Measurements from ENCODE around the gene SOBP. TPM values are rescaled to one million over a fixed set of nuclear protein-coding genes. Genes with fewer than 3 reads are reported as not detected.

SOBP gene
- total and polyA plus RNA-seq, 2 donors: 15.3 to 27.7 TPM

DNA sequence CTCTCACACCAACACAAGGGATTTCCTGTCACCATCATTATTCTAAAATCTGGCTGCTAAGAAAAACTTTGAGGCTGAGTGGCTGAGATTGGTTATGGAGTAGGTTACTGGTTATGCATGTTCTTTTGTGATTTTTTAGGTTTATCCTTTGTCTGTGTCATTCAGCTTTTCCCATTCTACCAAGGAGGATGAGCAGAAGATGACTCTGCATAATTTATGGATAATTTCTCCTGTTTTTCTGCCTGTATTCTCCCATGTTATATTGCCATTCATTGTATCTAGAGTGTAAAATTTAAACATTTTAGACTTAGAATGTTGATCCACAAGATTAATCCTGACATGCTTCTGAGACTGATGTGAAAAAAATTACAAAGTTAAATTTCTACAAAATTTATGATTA, 67.8 kb downstream of the SOBP start:
- no peak overlapping the region for H3K27ac ChIP-seq (ENCODE audit: low read depth)
- no peak for DNase-seq (ENCODE audit: extremely low spot score)
- no peak overlapping the region for H3K4me3 ChIP-seq (ENCODE audit: low read depth, low read length)
- no peaks in the 10 kb centered on the region for H3K36me3 ChIP-seq (ENCODE audit: insufficient read depth)
- no peaks in the 10 kb centered on the region for H3K4me1 ChIP-seq (ENCODE audit: insufficient read depth)

- H3K4me1 ChIP-seq (ENCODE audit: insufficient read depth): no peaks in the 10 kb centered on the region
- DNase-seq (ENCODE audit: extremely low spot score): no peak
- H3K27ac ChIP-seq (ENCODE audit: low read depth): peak overlapping the region; percentile 6
- H3K36me3 ChIP-seq (ENCODE audit: insufficient read depth): no peaks in the 10 kb centered on the region
- H3K4me3 ChIP-seq (ENCODE audit: low read depth, low read length): no peak overlapping the region
- 32% methylated on average over 4 of the region's 4 CpGs for WGBS
These were observed 70.7 kb downstream of the SOBP start for GRCh38 chr6:107560657-107561056.

DNA sequence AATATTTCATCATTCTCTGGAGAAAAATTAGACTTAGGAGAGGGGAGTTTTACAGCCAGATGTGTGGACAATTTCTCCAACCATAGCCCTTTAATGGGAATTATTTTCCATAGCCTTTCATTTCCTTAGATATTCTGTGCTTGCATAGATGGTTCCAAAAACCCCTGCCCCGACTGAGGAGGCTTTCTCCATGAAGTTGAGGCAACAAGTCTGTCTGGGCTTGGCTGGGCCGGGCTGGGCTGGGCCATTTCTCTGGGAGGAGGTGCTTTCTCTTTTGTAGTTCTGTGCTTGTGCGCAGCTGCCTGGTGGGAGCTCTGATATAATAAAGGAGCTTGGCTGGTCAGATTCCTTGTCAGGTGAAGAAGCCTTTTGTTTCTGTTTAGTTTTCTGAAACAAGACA, 71.4 kb downstream of the SOBP start:
- H3K4me3 ChIP-seq (ENCODE audit: low read depth, low read length): no peak overlapping the region
- DNase-seq (ENCODE audit: extremely low spot score): no peak
- WGBS: 27% methylated on average over 3 of the region's 3 CpGs

DNA sequence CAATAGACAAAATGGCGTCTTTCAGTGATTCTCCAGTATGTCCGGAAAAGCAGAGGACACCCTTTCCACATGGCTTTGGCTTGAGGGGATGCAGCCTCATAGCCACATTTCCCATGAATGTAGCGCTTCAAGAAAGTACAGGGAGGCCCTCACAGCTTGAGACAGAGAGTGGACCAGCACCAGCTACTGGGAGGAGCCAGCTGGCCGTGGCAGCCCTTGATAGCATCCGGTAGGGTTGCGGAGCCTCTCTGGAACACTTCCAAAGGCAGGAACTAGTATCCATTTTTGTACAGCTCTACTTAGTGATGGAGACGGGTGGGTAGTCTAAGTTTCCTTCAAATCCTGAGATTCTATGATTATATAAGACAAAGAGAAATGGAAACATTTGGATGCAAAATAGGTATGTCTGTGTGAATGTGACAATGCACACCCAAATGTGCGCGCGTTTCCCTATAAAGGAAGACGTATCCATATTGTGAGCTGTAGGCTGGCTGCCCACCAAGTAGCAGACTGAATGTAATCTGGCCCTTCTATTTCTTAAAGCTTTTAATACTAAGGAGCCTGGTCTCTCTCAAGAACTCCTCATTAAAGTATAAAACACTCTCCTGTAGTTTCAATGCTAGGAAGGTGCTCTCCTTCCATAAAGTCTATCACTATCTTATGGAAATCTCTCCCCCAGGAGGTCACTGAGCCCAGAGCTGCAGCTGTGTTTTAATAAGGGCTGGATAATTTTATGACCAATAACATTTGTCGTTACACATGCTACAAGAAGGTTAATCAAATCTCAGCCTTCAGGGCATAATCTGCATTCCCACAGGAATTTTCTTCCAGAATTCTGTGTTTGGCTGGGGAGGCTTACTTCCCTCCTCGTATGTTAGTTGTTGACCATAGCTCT, 74.0 kb downstream of the SOBP start:
- Histone ChIP-seq H3K4me1 (ENCODE audit: insufficient read depth) (no peaks in the 10 kb centered on the region), H3K4me3 (ENCODE audit: low read depth, low read length) (no peak overlapping the region), H3K27ac (ENCODE audit: low read depth) (no peak overlapping the region), H3K36me3 (ENCODE audit: insufficient read depth) (no peaks in the 10 kb centered on the region)
- peak; percentile 15 for DNase-seq (ENCODE audit: extremely low spot score)
- 55% methylated on average over 13 of the region's 13 CpGs for WGBS

More for the DNA sequence above, 71.4 kb downstream of the SOBP start:
- Histone ChIP-seq H3K27ac (ENCODE audit: low read depth) (no peak overlapping the region), H3K36me3 (ENCODE audit: insufficient read depth) (no peaks in the 10 kb centered on the region), H3K4me1 (ENCODE audit: insufficient read depth) (no peaks in the 10 kb centered on the region)

- no peak overlapping the region for H3K27ac ChIP-seq (ENCODE audit: low read depth)
- DNase-seq (ENCODE audit: extremely low spot score): no peak
- WGBS: 28% methylated on average over 4 of the region's 4 CpGs
- no peak overlapping the region for H3K4me3 ChIP-seq (ENCODE audit: low read depth, low read length)
- H3K4me1 ChIP-seq (ENCODE audit: insufficient read depth): no peaks in the 10 kb centered on the region
- no peaks in the 10 kb centered on the region for H3K36me3 ChIP-seq (ENCODE audit: insufficient read depth)
These were observed 74.7 kb downstream of the SOBP start for GRCh38 chr6:107564589-107564951.

DNA sequence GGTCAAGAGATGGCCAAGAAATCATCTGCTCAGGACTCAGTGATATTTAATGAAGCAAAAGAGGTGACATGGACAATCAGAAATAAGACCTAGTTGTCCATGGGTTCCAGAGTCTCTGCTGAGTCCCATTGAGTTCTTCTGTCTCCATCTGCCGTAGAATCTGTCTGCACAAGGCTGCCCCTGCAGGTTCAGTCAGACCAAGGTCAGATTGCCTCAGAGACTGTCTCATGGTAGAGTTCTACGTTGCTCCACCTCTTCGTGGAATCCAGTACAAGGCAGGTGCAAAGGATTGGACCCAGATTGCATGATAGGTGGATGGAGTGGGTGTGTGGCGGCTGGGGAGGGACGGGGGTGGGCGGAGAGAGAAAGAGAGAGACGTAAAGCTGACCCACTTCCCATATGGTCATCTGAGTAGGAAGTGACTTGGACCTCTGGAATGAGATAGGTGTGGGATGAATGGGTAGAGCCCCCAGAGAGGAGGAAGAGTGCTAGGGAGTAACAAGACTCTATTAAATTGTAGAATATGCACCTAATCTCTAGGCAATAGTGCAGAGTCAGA, 75.3 kb downstream of the SOBP start:
- DNase-seq (ENCODE audit: extremely low spot score): no peak
- Histone ChIP-seq H3K4me3 (ENCODE audit: low read depth, low read length) (no peak overlapping the region), H3K27ac (ENCODE audit: low read depth) (no peak overlapping the region), H3K4me1 (ENCODE audit: insufficient read depth) (no peaks in the 10 kb centered on the region), H3K36me3 (ENCODE audit: insufficient read depth) (no peaks in the 10 kb centered on the region)
- 91% methylated on average over 7 of the region's 7 CpGs for WGBS

- no peak for DNase-seq (ENCODE audit: extremely low spot score)
- WGBS: 68% methylated on average over 1 of the region's 1 CpG
- H3K36me3 ChIP-seq (ENCODE audit: insufficient read depth): no peaks in the 10 kb centered on the region
These were observed 77.7 kb downstream of the SOBP start for GRCh38 chr6:107567643-107568042.

GRCh38 chr6:107569473-107569872, 79.6 kb downstream of the SOBP start:
- no peak for DNase-seq (ENCODE audit: extremely low spot score)
- 95% methylated on average over 9 of the region's 9 CpGs for WGBS
- Histone ChIP-seq H3K36me3 (ENCODE audit: insufficient read depth) (no peaks in the 10 kb centered on the region), H3K4me1 (ENCODE audit: insufficient read depth) (no peaks in the 10 kb centered on the region), H3K27ac (ENCODE audit: low read depth) (no peak overlapping the region), H3K4me3 (ENCODE audit: low read depth, low read length) (no peak overlapping the region)

More at GRCh38 chr6:107567643-107568042, 77.7 kb downstream of the SOBP start:
- Histone ChIP-seq H3K4me3 (ENCODE audit: low read depth, low read length) (no peak overlapping the region), H3K4me1 (ENCODE audit: insufficient read depth) (no peaks in the 10 kb centered on the region), H3K27ac (ENCODE audit: low read depth) (no peak overlapping the region)

- WGBS: 94% methylated on average over 9 of the region's 9 CpGs
- Histone ChIP-seq H3K4me1 (ENCODE audit: insufficient read depth) (no peaks in the 10 kb centered on the region), H3K27ac (ENCODE audit: low read depth) (no peak overlapping the region), H3K4me3 (ENCODE audit: low read depth, low read length) (no peak overlapping the region), H3K36me3 (ENCODE audit: insufficient read depth) (no peaks in the 10 kb centered on the region)
- DNase-seq (ENCODE audit: extremely low spot score): no peak
These were observed 81.4 kb downstream of the SOBP start for GRCh38 chr6:107571354-107571753.

DNA sequence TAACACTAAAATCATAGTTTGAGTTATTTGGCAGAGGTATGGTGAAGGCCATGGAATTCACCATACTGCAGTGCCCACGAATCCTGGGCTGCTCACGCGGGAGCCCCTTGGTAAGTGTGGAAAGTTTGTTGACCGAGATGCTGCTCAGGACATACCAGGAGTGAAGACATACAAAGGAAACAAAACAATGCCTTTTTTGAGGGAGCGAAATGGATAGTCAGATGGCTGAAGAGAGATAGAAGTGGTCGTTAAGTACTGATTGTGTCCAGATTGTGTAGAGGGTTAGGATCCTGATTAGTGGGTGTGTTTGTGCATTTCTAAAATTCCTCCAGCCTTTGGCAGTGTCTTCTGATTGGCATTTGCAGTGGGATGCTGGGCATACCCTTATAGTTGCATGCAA, 83.0 kb downstream of the SOBP start:
- WGBS: 84% methylated on average over 6 of the region's 6 CpGs
- Histone ChIP-seq H3K36me3 (ENCODE audit: insufficient read depth) (no peaks in the 10 kb centered on the region), H3K27ac (ENCODE audit: low read depth) (no peak overlapping the region), H3K4me1 (ENCODE audit: insufficient read depth) (no peaks in the 10 kb centered on the region), H3K4me3 (ENCODE audit: low read depth, low read length) (no peak overlapping the region)
- no peak for DNase-seq (ENCODE audit: extremely low spot score)

GRCh38 chr6:107574856-107575255, 84.9 kb downstream of the SOBP start:
- Histone ChIP-seq H3K27ac (ENCODE audit: low read depth) (no peak overlapping the region), H3K36me3 (ENCODE audit: insufficient read depth) (no peaks in the 10 kb centered on the region), H3K4me3 (ENCODE audit: low read depth, low read length) (no peak overlapping the region), H3K4me1 (ENCODE audit: insufficient read depth) (no peaks in the 10 kb centered on the region)
- 97% methylated on average over 6 of the region's 6 CpGs for WGBS
- DNase-seq (ENCODE audit: extremely low spot score): no peak

DNA sequence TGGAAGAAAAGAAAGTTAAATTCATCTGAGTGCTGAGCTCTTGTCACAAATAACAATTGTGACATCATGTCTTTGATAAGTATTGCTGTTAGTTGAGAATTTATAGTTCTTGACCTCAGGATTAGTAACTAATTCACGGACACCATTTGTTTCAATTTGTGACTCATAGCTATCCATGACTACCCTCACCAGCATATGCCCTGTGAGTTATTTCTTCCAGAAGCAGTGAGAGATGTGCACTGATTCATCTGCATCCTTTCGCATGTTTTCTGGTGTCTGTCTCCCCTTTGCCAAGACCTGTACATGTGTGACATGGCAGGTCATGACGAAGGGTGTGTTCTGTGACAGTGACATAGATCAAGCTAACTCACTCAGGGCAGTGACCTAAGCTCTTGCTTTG, 86.9 kb downstream of the SOBP start:
- WGBS: 87% methylated on average over 3 of the region's 3 CpGs
- Histone ChIP-seq H3K4me1 (ENCODE audit: insufficient read depth) (no peaks in the 10 kb centered on the region), H3K27ac (ENCODE audit: low read depth) (no peak overlapping the region), H3K36me3 (ENCODE audit: insufficient read depth) (no peaks in the 10 kb centered on the region), H3K4me3 (ENCODE audit: low read depth, low read length) (no peak overlapping the region)
- no peak for DNase-seq (ENCODE audit: extremely low spot score)

DNA sequence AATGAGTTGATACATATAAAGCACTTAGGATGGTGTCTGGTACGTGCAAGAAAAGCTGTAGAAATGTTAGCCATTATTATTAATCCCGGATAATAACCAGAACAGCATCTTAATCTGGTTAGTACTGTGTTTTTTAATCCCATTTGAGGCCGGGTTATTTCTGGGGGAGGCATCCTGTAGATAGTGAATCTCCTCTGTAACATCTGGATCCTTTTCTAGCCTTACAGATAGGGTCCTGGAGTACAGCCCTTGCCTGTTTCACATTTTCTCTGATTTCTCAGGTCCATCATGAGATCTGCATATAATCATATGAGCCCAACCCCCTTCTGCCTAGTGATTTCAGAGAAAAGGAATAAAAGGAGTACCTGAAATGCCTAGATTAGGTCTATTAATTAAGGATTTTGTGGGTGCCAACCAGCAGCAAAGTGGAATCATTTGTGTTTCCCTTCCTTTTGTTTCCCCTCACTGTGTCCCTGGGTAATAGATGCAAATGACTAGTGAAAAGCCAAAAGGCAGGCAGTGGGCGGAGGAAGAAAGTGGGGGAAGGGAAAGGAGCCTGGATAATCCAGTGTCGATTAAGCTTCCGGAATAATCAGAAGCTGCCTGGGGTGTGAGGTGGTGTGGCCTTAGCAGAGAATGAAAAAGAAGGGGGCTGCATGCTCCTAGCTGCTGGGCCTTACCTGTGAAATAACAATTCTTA, 88.9 kb downstream of the SOBP start:
- H3K27ac ChIP-seq (ENCODE audit: low read depth): no peak overlapping the region
- no peak overlapping the region for H3K4me3 ChIP-seq (ENCODE audit: low read depth, low read length)
- no peaks in the 10 kb centered on the region for H3K36me3 ChIP-seq (ENCODE audit: insufficient read depth)
- H3K4me1 ChIP-seq (ENCODE audit: insufficient read depth): no peaks in the 10 kb centered on the region
- no peak for DNase-seq (ENCODE audit: extremely low spot score)
- WGBS: 77% methylated on average over 6 of the region's 6 CpGs

All from urinary bladder (tissue), 4 donors.